HG03442 (cell line): ENCODE data around the gene EYA2.
"Not testable (repeated sequence)": the region's sequence is repeated elsewhere in the genome, so short reads cannot be mapped to it uniquely, and the experiment has no call there.

Source experiments
- ATAC-seq: cut with Tn5 transposase; IDR thresholded peaks from one replicate; pipeline ENCODE4 v1.9.1; 2021; ENCODE audit warnings: mild to moderate bottlenecking, moderate library complexity; ENCODE audit not compliant: unreplicated experiment

Gene EYA2

DNA sequence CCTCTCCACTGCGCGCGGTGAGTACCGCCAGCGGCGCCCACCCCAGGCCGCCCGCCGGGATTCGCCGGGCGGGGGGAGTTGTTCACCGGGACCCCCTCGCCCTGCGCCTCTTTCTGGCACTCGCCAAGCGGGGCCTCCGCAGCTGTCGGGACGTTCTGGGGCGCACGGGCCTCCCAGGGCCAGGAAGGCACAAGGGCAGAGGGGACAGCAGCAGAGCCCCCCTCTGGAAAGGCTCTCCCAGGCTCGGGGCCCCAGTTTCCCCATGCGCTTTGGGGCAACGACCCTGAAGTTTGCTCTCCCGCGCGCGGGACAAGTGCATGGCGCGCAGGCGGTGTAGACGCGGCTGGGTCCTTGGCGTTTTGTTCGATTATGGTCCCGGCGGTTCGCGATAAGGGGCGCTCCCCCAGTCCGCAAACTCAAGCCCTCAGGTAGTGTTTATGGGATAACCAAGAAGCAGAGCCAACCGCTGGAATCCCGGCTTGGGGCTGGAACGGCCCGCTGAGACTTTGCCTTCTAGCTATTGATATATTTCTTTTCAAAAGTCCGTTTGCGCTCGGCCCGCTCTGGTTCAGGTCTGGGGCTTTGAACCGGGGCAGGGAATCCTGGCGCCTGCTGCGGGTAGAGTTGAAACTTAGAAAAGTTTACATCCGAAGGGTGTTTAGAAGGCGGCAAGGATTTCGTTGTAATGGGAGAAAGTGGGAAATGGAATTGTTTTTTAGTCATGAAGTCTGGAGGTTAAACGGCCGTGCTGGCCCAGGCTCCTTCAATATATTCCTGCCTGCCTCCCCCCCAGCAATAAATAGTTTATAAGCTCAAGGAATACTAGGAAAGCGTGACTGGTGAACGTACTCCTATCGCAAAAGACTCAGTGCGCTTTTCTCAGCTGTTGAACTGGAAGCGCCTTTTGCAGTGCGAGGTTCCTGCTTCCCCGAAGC lies 595 bp downstream of the EYA2 start:
- ATAC-seq = no peak

- no peak for ATAC-seq
Measured at GRCh38 chr20:46895906-46896242, 1.2 kb downstream of the EYA2 start.

DNA sequence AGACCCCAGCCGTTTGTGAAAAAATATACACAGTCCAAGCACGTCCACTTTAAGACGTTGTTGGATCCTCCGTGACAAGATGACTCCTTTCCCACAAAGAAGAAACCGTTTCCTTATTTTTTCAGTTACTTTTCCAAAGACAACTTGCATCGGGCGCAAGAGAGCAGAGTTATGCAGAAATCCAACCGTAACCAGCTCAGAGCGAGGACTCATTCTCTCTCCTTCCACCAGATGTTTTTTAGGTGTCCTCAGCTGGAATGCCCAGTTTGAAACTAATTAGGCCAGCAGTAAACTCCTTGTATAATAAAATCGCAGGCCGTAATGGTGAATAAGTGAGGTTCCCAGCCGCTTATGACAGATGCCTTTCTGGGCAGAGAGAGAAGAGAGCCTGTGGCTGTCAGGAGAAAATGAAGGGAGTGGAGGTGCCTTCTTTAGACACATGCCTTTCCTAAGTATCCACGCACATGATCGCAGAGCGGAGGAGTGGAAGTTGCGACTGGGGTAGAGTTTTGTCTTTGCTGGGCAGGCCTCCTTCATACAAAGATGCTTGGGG lies 2.8 kb downstream of the EYA2 start:
- ATAC-seq = no peak

GRCh38 chr20:46898423-46898822 lies 3.8 kb downstream of the EYA2 start:
- no peak for ATAC-seq

GRCh38 chr20:46899621-46900020 lies 5.0 kb downstream of the EYA2 start:
- no peak for ATAC-seq

DNA sequence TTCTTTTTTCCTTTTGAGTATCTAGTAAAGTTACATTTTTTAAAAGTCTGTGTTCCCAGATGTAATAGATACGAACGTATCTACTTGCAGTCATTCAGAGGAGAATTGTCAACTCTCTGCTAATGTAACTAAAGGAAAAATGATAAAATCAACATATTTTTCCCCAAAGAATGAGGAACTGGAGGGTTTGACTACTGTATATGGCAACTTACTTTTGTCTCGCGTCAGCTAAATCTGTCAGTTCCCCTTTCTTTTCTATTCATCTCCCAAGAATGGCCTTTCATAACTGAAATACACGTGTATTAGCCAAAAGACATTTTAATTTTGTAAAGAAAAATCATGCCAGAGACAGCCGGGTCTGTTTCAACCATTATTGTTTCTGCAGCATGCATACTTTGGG lies 5.4 kb downstream of the EYA2 start:
- no peak for ATAC-seq

DNA sequence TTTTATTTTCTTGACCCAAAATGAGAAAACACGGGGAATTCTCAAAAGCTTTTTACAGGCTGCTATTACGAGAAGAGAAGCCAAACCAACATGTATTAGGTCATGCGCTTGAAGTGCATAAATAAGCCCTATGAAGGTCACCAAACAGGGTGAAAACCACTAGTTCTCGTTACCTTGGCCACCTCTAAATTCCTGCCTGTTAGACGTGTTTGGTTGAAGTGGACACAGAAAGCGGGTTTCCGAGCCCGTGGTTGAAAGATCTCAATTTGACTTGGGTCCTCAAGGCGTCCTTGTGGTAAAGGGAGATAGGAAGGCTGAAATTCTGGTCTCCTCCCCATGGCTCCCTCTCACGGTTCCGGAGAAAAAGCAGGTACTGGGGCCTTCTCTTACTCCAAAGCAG lies 6.2 kb downstream of the EYA2 start:
- no peak for ATAC-seq

GRCh38 chr20:46901638-46902037 lies 7.0 kb downstream of the EYA2 start:
- no peak for ATAC-seq

GRCh38 chr20:46903256-46903655 lies 8.6 kb downstream of the EYA2 start:
- ATAC-seq = no peak

GRCh38 chr20:46903937-46904336 lies 9.3 kb downstream of the EYA2 start:
- ATAC-seq = no peak

DNA sequence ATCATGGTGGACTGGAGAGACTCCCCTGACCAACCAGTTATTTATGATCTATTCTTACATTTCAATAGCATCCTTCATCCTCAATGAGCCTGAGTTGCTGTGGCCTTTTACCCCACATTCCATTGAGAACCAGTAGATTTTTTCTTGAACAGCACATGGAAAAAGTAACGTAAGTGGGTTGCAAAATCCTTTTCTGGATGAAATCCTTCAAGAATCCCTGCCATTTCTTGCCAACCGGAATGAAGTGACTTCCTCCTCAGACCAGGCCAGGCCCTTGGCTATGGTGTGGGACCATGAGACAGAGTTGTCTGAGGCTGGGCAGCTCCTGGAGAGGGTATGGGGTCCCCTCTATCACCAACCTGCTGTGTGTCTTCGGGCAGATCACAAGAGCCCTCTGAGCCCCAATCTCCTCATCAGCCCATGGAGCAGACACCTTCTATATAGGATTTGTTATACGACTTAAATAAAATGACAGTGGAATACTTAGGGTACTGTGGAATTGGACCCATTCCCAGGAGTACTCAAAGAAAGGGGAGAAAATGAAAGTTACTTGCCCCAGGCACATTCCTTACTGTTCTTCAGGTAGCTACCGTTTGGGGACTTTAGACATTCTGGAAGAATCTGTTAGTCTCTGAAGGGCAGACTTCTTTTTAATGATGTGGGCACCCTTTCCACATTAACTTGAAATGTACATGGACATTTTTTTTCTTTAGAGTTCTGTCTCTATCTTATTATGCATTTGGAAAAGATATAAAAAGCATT lies 10.9 kb downstream of the EYA2 start:
- no peak for ATAC-seq

DNA sequence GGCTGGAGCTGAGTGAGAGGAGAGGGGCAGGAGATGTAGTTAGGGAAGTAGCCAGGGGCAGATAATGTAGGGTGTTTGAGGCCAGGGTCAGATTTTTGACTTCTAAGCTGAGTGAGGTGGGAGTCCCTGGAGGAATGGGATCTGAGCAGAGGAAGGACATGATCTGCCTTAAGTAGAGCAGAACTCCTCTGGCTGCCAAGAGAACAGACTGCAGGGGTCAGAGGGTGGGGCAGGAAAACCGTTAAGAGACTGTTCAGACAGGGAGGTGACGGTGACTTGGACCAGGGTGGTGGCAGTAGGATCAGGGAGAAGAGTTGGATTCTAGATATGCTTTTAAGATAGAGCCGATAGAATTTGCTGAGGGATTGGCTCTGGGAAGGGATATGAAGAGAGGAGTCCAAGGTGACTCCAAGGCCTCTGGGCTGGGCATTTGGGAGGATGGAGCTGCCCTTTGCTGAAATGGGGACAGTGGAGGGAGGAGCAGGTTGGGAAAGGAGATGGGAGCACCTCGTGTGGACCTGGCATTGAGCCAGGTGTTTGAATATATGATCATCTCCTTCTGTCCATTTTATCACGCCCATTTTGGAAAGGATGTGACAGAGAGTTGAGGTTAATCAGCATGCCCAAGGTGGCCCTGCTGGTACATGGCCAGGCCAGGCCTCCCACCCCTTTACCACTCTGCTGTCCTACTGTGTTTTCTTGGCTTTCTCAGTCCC lies 18.8 kb downstream of the EYA2 start:
- no peak for ATAC-seq

GRCh38 chr20:46914789-46915379 lies 20.2 kb downstream of the EYA2 start:
- ATAC-seq = no peak

DNA sequence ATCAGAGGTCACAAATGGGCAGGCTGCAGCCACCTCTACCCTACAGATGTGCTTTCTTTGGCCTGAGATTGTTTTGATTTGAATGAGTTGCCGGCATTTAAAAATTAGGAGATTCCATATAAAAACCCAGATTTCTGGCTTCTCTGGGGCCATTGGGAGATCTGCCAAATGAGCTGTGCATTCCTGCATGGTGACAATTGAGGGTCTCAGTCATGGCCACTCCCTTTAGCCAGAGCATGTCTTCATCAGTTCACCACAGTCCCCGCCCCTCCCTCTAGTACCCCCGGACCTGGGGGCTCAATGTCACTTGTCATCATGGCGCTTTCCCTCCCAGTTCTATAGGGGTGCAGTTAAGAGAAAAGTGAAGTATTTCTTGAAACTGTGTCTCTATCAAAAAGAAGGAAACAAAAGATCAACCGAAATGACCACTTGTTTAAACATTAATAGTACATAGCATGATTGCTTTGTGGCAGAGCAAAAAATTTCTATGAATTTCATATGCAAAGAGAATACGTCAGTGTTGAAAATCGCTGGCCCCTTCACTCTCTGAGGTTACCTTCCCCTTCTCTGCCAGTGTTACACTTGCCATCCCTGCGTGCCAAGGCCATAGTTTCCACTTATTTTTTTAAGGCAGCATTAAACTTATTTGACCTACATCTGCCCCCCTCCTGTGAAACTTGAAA lies 21.1 kb downstream of the EYA2 start:
- no peak for ATAC-seq

DNA sequence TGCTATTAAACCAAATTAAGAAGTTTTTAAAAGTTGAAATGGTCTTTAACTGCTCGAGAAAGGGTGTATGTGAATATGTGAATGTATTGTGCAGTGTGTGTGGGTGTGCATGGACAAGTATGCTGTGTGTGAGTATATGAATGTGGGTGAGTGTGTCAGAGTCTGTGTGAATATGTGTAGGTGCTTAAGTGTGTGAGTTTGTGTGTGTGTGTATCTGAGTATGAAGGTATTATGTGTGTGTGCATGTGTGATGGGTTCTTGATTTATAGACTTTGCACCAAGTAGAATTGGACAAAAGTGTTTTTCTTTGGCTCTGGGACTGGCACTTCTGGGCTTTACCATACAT lies 21.6 kb downstream of the EYA2 start:
- no peak for ATAC-seq

DNA sequence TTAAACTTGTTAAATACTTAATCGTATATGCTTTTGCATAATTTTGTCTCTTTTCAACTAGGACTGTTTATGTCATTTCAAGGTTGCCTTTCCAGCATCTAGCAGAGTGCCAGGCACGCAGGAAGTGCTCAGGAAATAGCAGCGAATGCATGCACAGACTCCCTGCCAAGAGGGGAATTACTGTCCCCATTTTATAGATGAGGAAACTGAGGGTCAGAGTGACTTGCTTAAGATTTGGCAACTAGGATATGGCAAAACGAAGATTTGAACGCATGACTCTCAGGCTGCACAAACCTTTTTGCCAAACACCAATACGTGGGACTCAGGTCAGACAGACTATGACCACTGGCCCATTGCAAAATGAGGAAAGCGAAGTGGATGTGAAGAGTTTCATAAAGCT lies 22.5 kb downstream of the EYA2 start:
- ATAC-seq = no peak

- no peak for ATAC-seq
Measured at GRCh38 chr20:46920114-46920513, 25.5 kb downstream of the EYA2 start.

- ATAC-seq = not testable (repeated sequence)
Measured at GRCh38 chr20:46922841-46923240, 28.2 kb downstream of the EYA2 start.

DNA sequence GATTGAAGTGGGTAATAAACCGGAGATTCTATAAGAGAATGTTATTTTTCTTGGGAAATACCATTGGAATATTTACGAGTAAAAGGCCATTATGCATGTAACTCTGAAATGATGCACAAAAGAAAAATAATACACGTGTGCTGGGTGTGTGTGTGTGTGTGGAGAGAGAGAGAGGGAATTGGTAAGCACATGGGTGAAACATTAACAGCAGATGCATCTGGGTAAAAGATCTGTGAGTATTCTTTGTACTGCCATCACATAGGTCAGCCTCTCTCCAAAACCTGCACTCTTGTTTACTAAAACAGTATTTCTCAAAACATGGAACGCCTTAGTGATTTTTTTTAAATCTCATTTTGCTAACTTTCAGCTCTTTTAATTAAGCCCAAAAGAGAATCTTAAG lies 28.9 kb downstream of the EYA2 start:
- no peak for ATAC-seq

- no peak for ATAC-seq
Measured at GRCh38 chr20:46928580-46929132, 34.0 kb downstream of the EYA2 start.
